ENCODE data around the gene PDSS2.

DNA sequence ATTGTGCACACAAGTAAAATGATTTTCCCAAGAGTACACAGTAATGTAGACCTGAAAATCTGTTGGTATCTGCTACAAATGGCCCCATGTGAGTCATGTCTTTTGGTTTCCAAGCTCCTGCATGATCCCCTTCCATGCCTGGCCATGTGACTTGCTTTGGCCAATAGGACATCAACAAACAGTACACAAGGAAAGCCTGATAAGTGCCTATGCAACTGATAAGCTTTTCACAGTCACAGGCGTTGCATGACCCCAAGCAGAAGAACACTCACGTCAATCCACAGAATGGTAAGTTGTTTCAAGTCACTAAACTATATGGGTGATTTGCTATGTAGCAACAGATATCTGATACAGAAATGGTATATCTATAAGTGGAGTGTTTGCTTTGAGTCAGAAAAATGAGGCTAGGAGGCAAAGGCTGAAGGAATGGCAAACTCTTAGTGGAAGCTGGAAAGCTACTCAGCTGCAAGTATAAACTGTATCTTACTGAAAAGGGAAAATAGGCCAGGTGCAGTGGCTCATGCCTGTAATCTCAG is 184.0 kb downstream of the PDSS2 start:
- TF ChIP-seq EZH2 (IDR thresholded peaks at IDR 0.05; ENCODE audit: low read depth, low read length, severe bottlenecking): no peak
- no peak for TF ChIP-seq POLR2A (IDR thresholded peaks at IDR 0.05; ENCODE audit: control extremely low read depth in 1 of 2, low read depth in 2 of 2, low read length in 2 of 2)
- TF ChIP-seq EP300 (IDR thresholded peaks at IDR 0.05; ENCODE audit: borderline replicate concordance in 1 of 2, low read depth in 2 of 2, low read length in 2 of 2): no peak
